GM12892 (cell line): ENCODE measurements around the gene PPP1R3G.

Experiments used
- POLR2A ChIP-seq: IDR thresholded peaks from 2 replicates; pipeline ENCODE4 v1.6.1; 2011; ENCODE audit warnings: low read depth, low read length, control low read depth
- POLR2AphosphoS5 ChIP-seq: IDR thresholded peaks from 2 replicates; pipeline ENCODE4 v1.6.1; 2011; ENCODE audit warnings: low read depth, low read length, control low read depth

- TF ChIP-seq POLR2A = peak; percentile 60; the same call in 1 of the 2 replicates
- TF ChIP-seq POLR2AphosphoS5 = peak; percentile 68
These were observed 47.6 kb downstream of the PPP1R3G start for GRCh38 chr6:5132731-5133130.
